Peyer's patch (tissue), 4 donors: ENCODE data around the gene ANXA6.

Experiments used
- CTCF ChIP-seq, 6 experiments: fragments of 450-650 bp in 4 of 6; fragments of 200-600 bp in 2 of 6; sonication (generic) in 1 of 6; IDR thresholded peaks; one replicate each; pipeline ENCODE4 v1.5.1; 2017 to 2019; ENCODE audit warnings: antibody characterized with exemption in 6 of 6, mild to moderate bottlenecking in 3 of 6, moderate library complexity in 1 of 6
- POLR2A ChIP-seq, 2 donors: fragments of 450-650 bp; IDR thresholded peaks; one replicate each; pipeline ENCODE4 v1.5.1; 2017; ENCODE audit warnings: antibody characterized with exemption in 2 of 2, mild to moderate bottlenecking in 2 of 2, moderate library complexity in 2 of 2

- TF ChIP-seq CTCF (IDR thresholded peaks at IDR 0.05) (no peak), POLR2A (IDR thresholded peaks at IDR 0.05) (no peak)
Observed at GRCh38 chr5:151094030-151094851, 63.3 kb downstream of the ANXA6 start.
